Activated CD8-positive, alpha-beta memory T cell treated with anti-CD3 and anti-CD28 coated beads, Interleukin-2, amount 50 U/mL, for 1 hour (primary cell): ENCODE results near the gene MYH7.

Source experiments
- DNase-seq: peaks from one replicate; pipeline ENCODE4 v3.0.0-alpha.2; 2020; ENCODE audit errors: extremely low read depth

MYH7 gene

GRCh38 chr14:23373041-23373440, 62.4 kb downstream of the MYH7 start:
- no peak for DNase-seq

GRCh38 chr14:23372509-23372908, 63.0 kb downstream of the MYH7 start, which contains the start of gene IL25:
Gene IL25, plus strand, starts transcription at chr14:23372809.
- no peak for DNase-seq

- no peak for DNase-seq
Measured at GRCh38 chr14:23371865-23372264, 63.6 kb downstream of the MYH7 start.

GRCh38 chr14:23370221-23370620, 65.2 kb downstream of the MYH7 start:
- DNase-seq: no peak

- no peak for DNase-seq
Measured at GRCh38 chr14:23366426-23366921, 69.0 kb downstream of the MYH7 start.

GRCh38 chr14:23365732-23366425, 69.6 kb downstream of the MYH7 start:
- no peak for DNase-seq

GRCh38 chr14:23365036-23365731, 70.3 kb downstream of the MYH7 start, which contains the start of gene EFS:
Gene EFS, minus strand, starts transcription at chr14:23365172. Its CDS starts 147 bp downstream, at chr14:23365025.
- DNase-seq: no peak

GRCh38 chr14:23364164-23365035, 71.1 kb downstream of the MYH7 start:
- no peak for DNase-seq
